ENCODE measurements around the gene GRM8. TPM values are rescaled to one million over a fixed set of nuclear protein-coding genes. Genes with fewer than 3 reads are reported as not detected.

The GRM8 gene
- total and polyA plus RNA-seq, 9 of the 15 experiments (the other 6 are each of a cell fraction or from before 2014, with no cell fraction given) = 0.13 TPM; not detected in 7

DNA sequence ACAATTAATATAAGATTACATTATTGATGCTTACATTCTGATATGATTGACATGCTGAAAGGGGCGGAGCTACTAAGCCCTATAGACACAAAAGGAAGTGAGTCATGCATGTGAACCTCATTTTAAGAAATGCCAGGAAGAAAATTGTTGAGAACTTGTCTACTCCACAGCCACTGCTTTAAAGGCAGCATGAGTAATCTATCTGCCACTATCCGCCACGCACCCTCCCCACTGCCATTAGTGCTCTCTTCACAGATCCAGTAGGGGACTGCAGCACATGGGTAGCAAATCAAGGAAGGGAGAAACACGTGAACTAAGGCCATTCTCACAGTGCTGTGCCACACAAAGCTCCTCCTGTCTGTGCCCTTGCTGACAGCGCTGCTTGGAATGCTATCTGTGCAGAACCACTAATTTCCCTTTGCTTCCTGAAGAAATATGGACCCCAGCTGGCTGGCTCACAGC lies 524.8 kb downstream of the GRM8 start (continued):
- TF ChIP-seq TCF3 (CRISPR knock-in tag; IDR thresholded peaks at IDR 0.05) (no peak), ZNF584 (CRISPR knock-in tag; IDR thresholded peaks at IDR 0.05; ENCODE audit: low read depth) (0 out of 2 replicates have a peak, but pooled peaks have one; percentile 51), THRA (IDR thresholded peaks at IDR 0.05) (no peak), ZNF561 (CRISPR knock-in tag; conservative IDR thresholded peaks at IDR 0.05) (no peak), GATA2 (CRISPR knock-in tag; IDR thresholded peaks at IDR 0.05) (no peak), EHMT2 (IDR thresholded peaks at IDR 0.05) (peak; percentile 32; the same call in 1 of the 2 replicates), XRCC5 (IDR thresholded peaks at IDR 0.05; ENCODE audit: low read depth, low read length) (no peak), SP2 (IDR thresholded peaks at IDR 0.05; ENCODE audit: extremely low read depth, low read depth, low read length, poor library complexity, severe bottlenecking) (no peak), TOE1 (IDR thresholded peaks at IDR 0.05; ENCODE audit: borderline replicate concordance) (no peak), TOE1 (CRISPR knock-in tag; IDR thresholded peaks at IDR 0.05; ENCODE audit: borderline replicate concordance, low read depth) (no peak), SMARCC2 (IDR thresholded peaks at IDR 0.05; ENCODE audit: low read depth) (no peak), ARID1B (IDR thresholded peaks at IDR 0.05) (no peak), SRSF7 (optimal IDR thresholded peaks at IDR 0.05; ENCODE audit: low read depth, low read length) (no peak), RBM14 (IDR thresholded peaks at IDR 0.05; ENCODE audit: borderline replicate concordance, insufficient read depth, low read depth, low read length) (no peak), KHSRP (IDR thresholded peaks at IDR 0.05) (no peak), POLR3G (IDR thresholded peaks at IDR 0.05; ENCODE audit: extremely low read depth, insufficient read length, insufficient replicate concordance) (no peak)
- TF ChIP-seq, protein P1, sequence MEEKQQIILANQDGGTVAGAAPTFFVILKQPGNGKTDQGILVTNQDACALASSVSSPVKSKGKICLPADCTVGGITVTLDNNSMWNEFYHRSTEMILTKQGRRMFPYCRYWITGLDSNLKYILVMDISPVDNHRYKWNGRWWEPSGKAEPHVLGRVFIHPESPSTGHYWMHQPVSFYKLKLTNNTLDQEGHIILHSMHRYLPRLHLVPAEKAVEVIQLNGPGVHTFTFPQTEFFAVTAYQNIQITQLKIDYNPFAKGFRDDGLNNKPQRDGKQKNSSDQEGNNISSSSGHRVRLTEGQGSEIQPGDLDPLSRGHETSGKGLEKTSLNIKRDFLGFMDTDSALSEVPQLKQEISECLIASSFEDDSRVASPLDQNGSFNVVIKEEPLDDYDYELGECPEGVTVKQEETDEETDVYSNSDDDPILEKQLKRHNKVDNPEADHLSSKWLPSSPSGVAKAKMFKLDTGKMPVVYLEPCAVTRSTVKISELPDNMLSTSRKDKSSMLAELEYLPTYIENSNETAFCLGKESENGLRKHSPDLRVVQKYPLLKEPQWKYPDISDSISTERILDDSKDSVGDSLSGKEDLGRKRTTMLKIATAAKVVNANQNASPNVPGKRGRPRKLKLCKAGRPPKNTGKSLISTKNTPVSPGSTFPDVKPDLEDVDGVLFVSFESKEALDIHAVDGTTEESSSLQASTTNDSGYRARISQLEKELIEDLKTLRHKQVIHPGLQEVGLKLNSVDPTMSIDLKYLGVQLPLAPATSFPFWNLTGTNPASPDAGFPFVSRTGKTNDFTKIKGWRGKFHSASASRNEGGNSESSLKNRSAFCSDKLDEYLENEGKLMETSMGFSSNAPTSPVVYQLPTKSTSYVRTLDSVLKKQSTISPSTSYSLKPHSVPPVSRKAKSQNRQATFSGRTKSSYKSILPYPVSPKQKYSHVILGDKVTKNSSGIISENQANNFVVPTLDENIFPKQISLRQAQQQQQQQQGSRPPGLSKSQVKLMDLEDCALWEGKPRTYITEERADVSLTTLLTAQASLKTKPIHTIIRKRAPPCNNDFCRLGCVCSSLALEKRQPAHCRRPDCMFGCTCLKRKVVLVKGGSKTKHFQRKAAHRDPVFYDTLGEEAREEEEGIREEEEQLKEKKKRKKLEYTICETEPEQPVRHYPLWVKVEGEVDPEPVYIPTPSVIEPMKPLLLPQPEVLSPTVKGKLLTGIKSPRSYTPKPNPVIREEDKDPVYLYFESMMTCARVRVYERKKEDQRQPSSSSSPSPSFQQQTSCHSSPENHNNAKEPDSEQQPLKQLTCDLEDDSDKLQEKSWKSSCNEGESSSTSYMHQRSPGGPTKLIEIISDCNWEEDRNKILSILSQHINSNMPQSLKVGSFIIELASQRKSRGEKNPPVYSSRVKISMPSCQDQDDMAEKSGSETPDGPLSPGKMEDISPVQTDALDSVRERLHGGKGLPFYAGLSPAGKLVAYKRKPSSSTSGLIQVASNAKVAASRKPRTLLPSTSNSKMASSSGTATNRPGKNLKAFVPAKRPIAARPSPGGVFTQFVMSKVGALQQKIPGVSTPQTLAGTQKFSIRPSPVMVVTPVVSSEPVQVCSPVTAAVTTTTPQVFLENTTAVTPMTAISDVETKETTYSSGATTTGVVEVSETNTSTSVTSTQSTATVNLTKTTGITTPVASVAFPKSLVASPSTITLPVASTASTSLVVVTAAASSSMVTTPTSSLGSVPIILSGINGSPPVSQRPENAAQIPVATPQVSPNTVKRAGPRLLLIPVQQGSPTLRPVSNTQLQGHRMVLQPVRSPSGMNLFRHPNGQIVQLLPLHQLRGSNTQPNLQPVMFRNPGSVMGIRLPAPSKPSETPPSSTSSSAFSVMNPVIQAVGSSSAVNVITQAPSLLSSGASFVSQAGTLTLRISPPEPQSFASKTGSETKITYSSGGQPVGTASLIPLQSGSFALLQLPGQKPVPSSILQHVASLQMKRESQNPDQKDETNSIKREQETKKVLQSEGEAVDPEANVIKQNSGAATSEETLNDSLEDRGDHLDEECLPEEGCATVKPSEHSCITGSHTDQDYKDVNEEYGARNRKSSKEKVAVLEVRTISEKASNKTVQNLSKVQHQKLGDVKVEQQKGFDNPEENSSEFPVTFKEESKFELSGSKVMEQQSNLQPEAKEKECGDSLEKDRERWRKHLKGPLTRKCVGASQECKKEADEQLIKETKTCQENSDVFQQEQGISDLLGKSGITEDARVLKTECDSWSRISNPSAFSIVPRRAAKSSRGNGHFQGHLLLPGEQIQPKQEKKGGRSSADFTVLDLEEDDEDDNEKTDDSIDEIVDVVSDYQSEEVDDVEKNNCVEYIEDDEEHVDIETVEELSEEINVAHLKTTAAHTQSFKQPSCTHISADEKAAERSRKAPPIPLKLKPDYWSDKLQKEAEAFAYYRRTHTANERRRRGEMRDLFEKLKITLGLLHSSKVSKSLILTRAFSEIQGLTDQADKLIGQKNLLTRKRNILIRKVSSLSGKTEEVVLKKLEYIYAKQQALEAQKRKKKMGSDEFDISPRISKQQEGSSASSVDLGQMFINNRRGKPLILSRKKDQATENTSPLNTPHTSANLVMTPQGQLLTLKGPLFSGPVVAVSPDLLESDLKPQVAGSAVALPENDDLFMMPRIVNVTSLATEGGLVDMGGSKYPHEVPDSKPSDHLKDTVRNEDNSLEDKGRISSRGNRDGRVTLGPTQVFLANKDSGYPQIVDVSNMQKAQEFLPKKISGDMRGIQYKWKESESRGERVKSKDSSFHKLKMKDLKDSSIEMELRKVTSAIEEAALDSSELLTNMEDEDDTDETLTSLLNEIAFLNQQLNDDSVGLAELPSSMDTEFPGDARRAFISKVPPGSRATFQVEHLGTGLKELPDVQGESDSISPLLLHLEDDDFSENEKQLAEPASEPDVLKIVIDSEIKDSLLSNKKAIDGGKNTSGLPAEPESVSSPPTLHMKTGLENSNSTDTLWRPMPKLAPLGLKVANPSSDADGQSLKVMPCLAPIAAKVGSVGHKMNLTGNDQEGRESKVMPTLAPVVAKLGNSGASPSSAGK (IDR thresholded peaks at IDR 0.05) = 0 out of 2 replicates have a peak, but pooled peaks have one; percentile 33

Data from K562 (cell line).